OCI-LY7 (cell line): ENCODE data around the gene STRBP. TPM values are rescaled to one million over a fixed set of nuclear protein-coding genes. Genes with fewer than 3 reads are reported as not detected.

ENCODE experiments used
- BruUV-seq: library from RNA; stranded (reverse); fragments of 400-500 nt; replicated peaks from 2 replicates; lab custom pipeline; 2021; lab: Mats Ljungman, UMichigan
- CTCF ChIA-PET: fragments of 300-600 bp; sonication (Branson Sonifier 250); formaldehyde crosslinking; loops from one replicate; lab custom pipeline; 2022; ENCODE audit warnings: antibody characterized with exemption; ENCODE audit not compliant: unreplicated experiment; lab: Charles Lee
- POLR2A ChIA-PET: fragments of 300-600 bp; sonication (Branson Sonifier 250); formaldehyde crosslinking; loops from one replicate; lab custom pipeline; 2022; ENCODE audit warnings: antibody characterized with exemption; lab: Charles Lee
- DNase-seq: peaks from one replicate; pipeline ENCODE4 v3.0.0-alpha.2; 2015; ENCODE audit warnings: low spot score
- H2AFZ ChIP-seq: fragments of 200-600 bp; sonication (generic), shearing (Covaris generic); 2 replicates; pipeline ENCODE4 v1.6.1; 2014; ENCODE audit warnings: mild to moderate bottlenecking, antibody characterized with exemption, low read length, moderate library complexity
- H3K27ac ChIP-seq: fragments of 200-600 bp; sonication (generic); 2 replicates; pipeline ENCODE4 v1.5.1; 2014; ENCODE audit warnings: mixed run types, low read depth, mild to moderate bottlenecking, moderate library complexity, low read length, inconsistent platforms; ENCODE audit not compliant: poor library complexity, severe bottlenecking
- H3K36me3 ChIP-seq: fragments of 200-600 bp; sonication (generic); 2 replicates; pipeline ENCODE4 v1.6.1; 2014; ENCODE audit warnings: mild to moderate bottlenecking, antibody characterized with exemption, low read length, moderate library complexity, mixed read lengths; ENCODE audit not compliant: insufficient read depth
- H3K4me1 ChIP-seq: fragments of 200-600 bp; sonication (generic); 2 replicates; pipeline ENCODE4 v1.5.1; 2014; ENCODE audit warnings: mild to moderate bottlenecking, low read length; ENCODE audit not compliant: insufficient read depth, poor library complexity, severe bottlenecking
- H3K4me2 ChIP-seq: fragments of 200-600 bp; sonication (generic); 2 replicates; pipeline ENCODE4 v1.6.1; 2014; ENCODE audit warnings: mild to moderate bottlenecking, low read length
- H3K4me3 ChIP-seq: fragments of 200-600 bp; sonication (generic); 2 replicates; pipeline ENCODE4 v1.5.1; 2014; ENCODE audit warnings: mild to moderate bottlenecking, low read depth, low read length; ENCODE audit not compliant: poor library complexity, severe bottlenecking
- H3K79me2 ChIP-seq: fragments of 200-600 bp; sonication (generic); 2 replicates; pipeline ENCODE4 v1.6.1; 2016; ENCODE audit warnings: low read depth, mild to moderate bottlenecking, low read length, moderate library complexity, mixed read lengths; ENCODE audit not compliant: insufficient read depth
- H3K9me2 ChIP-seq: fragments of 200-600 bp; sonication (generic); 2 replicates; pipeline ENCODE4 v1.6.1; 2016; ENCODE audit warnings: mild to moderate bottlenecking, low read length, mixed read lengths; ENCODE audit not compliant: insufficient read depth
- H3K9me3 ChIP-seq: fragments of 200-600 bp; sonication (generic); 2 replicates; pipeline ENCODE4 v1.6.1; 2014; ENCODE audit warnings: mild to moderate bottlenecking, mixed run types, low read length, mixed read lengths
- H4K20me1 ChIP-seq: fragments of 200-600 bp; sonication (generic); 2 replicates; pipeline ENCODE4 v1.6.1; 2014; ENCODE audit warnings: mild to moderate bottlenecking, antibody characterized with exemption, low read length, moderate library complexity, mixed read lengths; ENCODE audit not compliant: insufficient read depth
- CTCF ChIP-seq: fragments of 200-600 bp; sonication (generic); conservative IDR thresholded peaks from 2 replicates; pipeline ENCODE4 v1.5.1; 2014; ENCODE audit warnings: mild to moderate bottlenecking, antibody characterized with exemption, low read length, moderate library complexity, mixed read lengths
- EZH2phosphoT487 ChIP-seq: fragments of 200-600 bp; sonication (generic); IDR thresholded peaks from 2 replicates; pipeline ENCODE4 v1.6.1; 2018; ENCODE audit warnings: low read depth, borderline replicate concordance, mild to moderate bottlenecking, mixed run types, antibody characterized with exemption, low read length, moderate library complexity, mixed read lengths
- intact Hi-C: fragments of 100-400 bp; cut with micrococcal nuclease; formaldehyde crosslinking; loops from one replicate; pipeline ENCODE4 v1.10.0; 2022; ENCODE audit not compliant: unreplicated experiment
- total RNA-seq, 2 experiments: library from RNA; depleted of rRNA in 1 of 2; stranded (reverse); fragments of >200 nt in 1 of 2; shearing (Covaris generic) in 1 of 2; gene quantifications; 2 replicates each; pipeline ENCODE4 v1.2.3, GENCODE V29; 2014 to 2022

Gene STRBP
- total RNA-seq, 2 experiments from 2014 or later: 82.8 to 179 TPM

GRCh38 chr9:123218831-123219230 is 49.6 kb downstream of the STRBP start:
- H4K20me1 ChIP-seq: no peaks in the 10 kb centered on the region
- no peak overlapping the region for H3K4me2 ChIP-seq
- no TSS peak for BruUV-seq
- peaks cover 44% of the 10 kb centered on the region for H3K4me1 ChIP-seq
- no peaks in the 10 kb centered on the region for H3K9me2 ChIP-seq
- H3K79me2 ChIP-seq: peaks cover 47% of the 10 kb centered on the region
- intact Hi-C loops: no loop called here
- CTCF ChIA-PET: interaction anchor here (1.1 kb wide), 1 partner anchor 74 kb away, joined by 3 read pairs; no protein-coding TSS in a partner anchor
- no peak for DNase-seq
- POLR2A ChIA-PET: interaction anchor here (0.6 to 1.7 kb wide), 4 partner anchors 11 to 119 kb away, joined by 3 to 7 read pairs (median 4); no protein-coding TSS in a partner anchor
- H2AFZ ChIP-seq: no peak overlapping the region
- H3K27ac ChIP-seq: no peak overlapping the region
- no peaks in the 10 kb centered on the region for H3K9me3 ChIP-seq
- H3K4me3 ChIP-seq: no peak overlapping the region
- TF ChIP-seq EZH2phosphoT487 (no peak), CTCF (no peak)
- H3K36me3 ChIP-seq: peaks cover 29% of the 10 kb centered on the region; the same call in 1 of the 2 replicates

GRCh38 chr9:123217128-123217654 is 51.2 kb downstream of the STRBP start:
- peaks cover 37% of the 10 kb centered on the region for H3K79me2 ChIP-seq
- H3K4me1 ChIP-seq: peaks cover 44% of the 10 kb centered on the region
- H4K20me1 ChIP-seq: peaks cover 4% of the 10 kb centered on the region; the same call in 1 of the 2 replicates
- CTCF ChIA-PET: no interaction called here
- H3K9me2 ChIP-seq: no peaks in the 10 kb centered on the region
- POLR2A ChIA-PET: interaction anchor here (0.7 to 1.7 kb wide), 5 partner anchors 13 to 128 kb away, joined by 3 to 9 read pairs (median 7); no protein-coding TSS in a partner anchor
- peak overlapping the region; percentile 5; the same call in 1 of the 2 replicates for H3K4me2 ChIP-seq
- no peaks in the 10 kb centered on the region for H3K9me3 ChIP-seq
- H2AFZ ChIP-seq: no peak overlapping the region
- DNase-seq: no peak
- H3K36me3 ChIP-seq: peaks cover 26% of the 10 kb centered on the region; the same call in 1 of the 2 replicates
- intact Hi-C loops: no loop called here
- H3K4me3 ChIP-seq: no peak overlapping the region
- BruUV-seq: no TSS peak
- TF ChIP-seq EZH2phosphoT487: no peak
- TF ChIP-seq CTCF: no peak
- H3K27ac ChIP-seq: no peak overlapping the region

GRCh38 chr9:123216251-123216797 is 52.1 kb downstream of the STRBP start:
- TF ChIP-seq EZH2phosphoT487 (no peak), CTCF (no peak)
- H3K4me1 ChIP-seq: peaks cover 43% of the 10 kb centered on the region
- intact Hi-C loops: no loop called here
- no peak overlapping the region for H2AFZ ChIP-seq
- H3K79me2 ChIP-seq: peaks cover 46% of the 10 kb centered on the region
- H3K9me3 ChIP-seq: no peaks in the 10 kb centered on the region
- DNase-seq: no peak
- CTCF ChIA-PET: no interaction called here
- H3K4me3 ChIP-seq: no peak overlapping the region
- H3K36me3 ChIP-seq: peaks cover 18% of the 10 kb centered on the region; the same call in 1 of the 2 replicates
- no peaks in the 10 kb centered on the region for H3K9me2 ChIP-seq
- POLR2A ChIA-PET: interaction anchor here (0.6 to 1.0 kb wide), 2 partner anchors 19 to 167 kb away, joined by 3 read pairs; no protein-coding TSS in a partner anchor
- peaks cover 4% of the 10 kb centered on the region; the same call in 1 of the 2 replicates for H4K20me1 ChIP-seq
- H3K4me2 ChIP-seq: peak overlapping the region; percentile 5; the same call in 1 of the 2 replicates
- BruUV-seq: no TSS peak
- H3K27ac ChIP-seq: no peak overlapping the region
